Motor neuron (in vitro differentiated cells): ENCODE results near the gene FBN2. TPM values are rescaled to one million over a fixed set of nuclear protein-coding genes. Genes with fewer than 3 reads are reported as not detected.

Experiments
- ATAC-seq, 8 experiments: fragments of 200-7000 bp; cut with Tn5 transposase; replicated peaks in 6 of 8; 2 replicates each; pipeline ENCODE4 v1.8.0; 2021; ENCODE audit warnings: mild to moderate bottlenecking in 8 of 8, moderate library complexity in 8 of 8
- H3K27ac ChIP-seq, 2 donors: fragments of 250-450 bp; sonication (Bioruptor Pico); 2 replicates each; pipeline ENCODE4 v1.9.0; 2021; ENCODE audit warnings: antibody characterized with exemption in 2 of 2, mild to moderate bottlenecking in 2 of 2, moderate library complexity in 1 of 2
- H3K4me1 ChIP-seq, 2 donors: fragments of 250-450 bp; sonication (Bioruptor Pico); replicated peaks in 1 of 2; 2 replicates each; pipeline ENCODE4 v1.6.1; 2021; ENCODE audit warnings: antibody characterized with exemption in 2 of 2, mild to moderate bottlenecking in 2 of 2, moderate library complexity in 1 of 2
- H3K4me3 ChIP-seq, 5 donors: fragments of 250-450 bp; sonication (Bioruptor Pico); 2 replicates each; pipeline ENCODE4 v1.9.0; 2021; ENCODE audit warnings: antibody characterized with exemption in 5 of 5, mild to moderate bottlenecking in 5 of 5, moderate library complexity in 4 of 5
- WGBS, 10 experiments: fragments of 450-650 bp; shearing (Covaris generic); methylation state at CpG; one replicate each; pipeline ENCODE4 v1.0.0; 2022; 5-methylcytosine and 5-hydroxymethylcytosine counted together
- in situ Hi-C, 9 experiments: fragments of 400-800 bp; cut with MboI; loops; one replicate each; pipeline ENCODE4 v1.15.0; 2021; ENCODE audit warnings: low sequenced_read_pairs in 9 of 9, low pct_unique_long_range_greater_than_20kb in 2 of 9; ENCODE audit not compliant: unreplicated experiment in 9 of 9
- total RNA-seq, 8 experiments: library from RNA; unstranded; fragments of 300-600 nt; gene quantifications; 2 replicates each; pipeline versions ENCODE4 v1.2.3 to v1.2.4, GENCODE V29; 2022

The FBN2 gene
- total RNA-seq, 8 experiments from 2014 or later: 5.3 to 129 (median 15.1) TPM

DNA sequence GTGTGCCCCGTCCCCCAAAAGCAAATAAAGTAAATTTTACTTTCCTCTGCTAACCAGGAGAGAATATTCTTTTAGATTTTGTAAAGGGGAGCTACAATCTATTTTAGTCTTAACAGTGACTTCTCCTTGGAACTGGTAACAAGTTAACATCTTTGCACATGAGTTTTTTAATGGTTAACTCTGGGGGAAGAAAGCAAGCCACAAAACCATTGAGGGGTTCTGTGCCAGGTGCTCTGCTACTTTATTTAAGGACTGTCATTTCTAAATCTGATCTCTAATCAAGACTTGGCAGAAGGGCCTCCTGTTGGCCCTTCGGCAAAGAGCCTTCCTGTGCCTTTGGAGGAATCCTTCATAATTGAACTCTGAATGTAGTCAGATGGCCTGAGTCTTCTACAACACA lies 301.0 kb downstream of the FBN2 start:
- Histone ChIP-seq H3K4me1 (peaks cover 0 to 5% of the 10 kb centered on the region in 2 donors), H3K27ac (no peak overlapping the region), H3K4me3 (no peak overlapping the region)
- no peak for ATAC-seq
- WGBS, 10 experiments: 54 to 100% (median 75%) methylated on average over 1 to 2 of the region's 2 CpGs
- in situ Hi-C loops: loop anchor here in 1 of 9 experiments (25.0 kb wide), 1 partner anchor 100 kb away; no protein-coding TSS in a partner anchor

DNA sequence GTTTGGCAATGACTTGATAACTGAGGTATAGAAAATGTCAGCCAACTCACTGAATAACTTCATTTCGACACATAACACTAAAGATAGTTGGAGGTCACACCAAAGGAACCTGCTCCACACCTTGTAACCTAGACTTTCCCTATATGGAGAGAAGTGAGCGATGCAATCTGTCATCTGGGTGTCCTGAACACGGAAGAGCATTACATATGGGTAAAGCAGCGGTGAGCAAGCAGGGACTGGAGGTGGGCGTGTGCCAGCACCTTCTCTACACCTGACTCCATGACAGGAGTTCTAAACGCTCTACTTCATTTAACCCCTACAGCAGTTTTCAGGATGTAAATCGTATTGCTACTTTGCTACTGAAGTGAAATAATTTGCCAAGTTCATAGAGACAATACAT lies 301.7 kb downstream of the FBN2 start:
- H3K4me3 ChIP-seq: no peak overlapping the region
- peaks cover 0 to 5% of the 10 kb centered on the region in 2 donors for H3K4me1 ChIP-seq
- H3K27ac ChIP-seq: no peak overlapping the region
- WGBS, 10 experiments: 60 to 94% (median 86%) methylated on average over 1 to 7 of the region's 7 CpGs; no CpG with 5 or more reads in 1 of the 10 experiments
- in situ Hi-C loops: loop anchor here in 1 of 9 experiments (25.0 kb wide), 1 partner anchor 101 kb away; no protein-coding TSS in a partner anchor
- no peak for ATAC-seq

DNA sequence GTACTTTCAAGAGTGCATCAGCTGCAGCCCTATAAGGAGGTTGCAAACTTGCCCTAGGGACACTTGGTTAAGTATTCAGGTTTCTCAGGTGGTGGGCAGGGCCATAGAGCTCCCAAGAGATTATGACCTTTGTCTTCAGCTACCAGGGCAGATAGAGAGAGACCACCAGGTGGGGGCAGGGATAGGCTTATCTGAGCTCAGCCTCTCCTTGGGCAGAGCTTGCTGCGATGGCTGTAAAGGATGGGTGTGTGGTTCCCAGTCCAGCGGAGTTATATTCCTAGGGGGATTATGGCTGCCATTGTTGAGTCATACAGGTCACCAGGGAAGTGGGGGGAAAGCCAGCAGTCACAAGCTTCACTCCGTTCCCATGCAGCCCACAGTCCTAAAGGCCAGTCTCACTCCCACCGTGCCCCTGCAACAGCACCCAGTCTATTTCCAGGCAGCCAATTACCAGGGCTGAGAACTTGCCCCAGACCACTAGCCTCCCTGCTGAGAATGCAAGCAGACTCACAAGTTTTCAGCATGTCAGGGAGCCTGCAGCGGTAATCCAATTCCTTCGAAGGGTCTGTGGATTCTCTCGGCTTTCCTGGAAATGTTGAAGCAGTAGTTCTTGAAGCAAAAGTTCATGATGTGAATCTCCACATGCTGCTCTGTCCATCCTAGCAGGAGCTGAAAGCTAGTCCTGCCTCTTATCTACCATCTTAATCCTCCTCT lies 303.0 kb downstream of the FBN2 start:
- no peak for ATAC-seq
- Histone ChIP-seq H3K27ac (no peak overlapping the region), H3K4me3 (no peak overlapping the region), H3K4me1 (peaks cover 0 to 5% of the 10 kb centered on the region in 2 donors)
- in situ Hi-C loops: loop anchor here in 1 of 9 experiments (25.0 kb wide), 1 partner anchor 102 kb away; no protein-coding TSS in a partner anchor
- WGBS, 10 experiments: 76 to 100% (median 100%) methylated on average over 1 to 4 of the region's 7 CpGs; no CpG with 5 or more reads in 2 of the 10 experiments

- H3K4me3 ChIP-seq: no peak overlapping the region
- peak in 7 of 8 experiments; percentile 35 to 88 (median 53) for ATAC-seq
- 0 to 62% (median 22%) methylated on average over 1 to 3 of the region's 3 CpGs for WGBS, 10 experiments
- in situ Hi-C loops: loop anchor here in 1 of 9 experiments (25.0 kb wide), 1 partner anchor 109 kb away; no protein-coding TSS in a partner anchor
- H3K27ac ChIP-seq: no peak overlapping the region
- H3K4me1 ChIP-seq: peaks cover 0 to 7% of the 10 kb centered on the region in 2 donors
These were observed 309.5 kb downstream of the FBN2 start for GRCh38 chr5:128228521-128228920.

DNA sequence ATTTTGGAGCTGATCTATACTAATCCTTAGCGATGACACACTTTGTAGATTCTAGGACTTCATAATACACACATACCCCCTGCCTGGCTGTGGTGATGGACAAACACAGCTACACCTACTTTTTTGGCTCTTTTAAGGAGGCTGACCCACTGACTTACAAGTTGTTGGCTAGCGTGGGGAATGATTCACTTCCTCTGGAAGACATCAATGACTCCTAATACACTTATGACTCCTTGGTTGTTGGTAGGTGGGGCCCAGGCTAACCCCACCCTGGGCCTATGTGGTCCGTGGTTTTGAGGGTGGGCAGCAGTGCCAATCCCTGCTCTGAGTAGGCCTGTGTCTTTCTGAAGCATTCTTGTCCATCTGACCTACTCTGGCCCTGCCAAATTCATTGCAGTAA lies 310.0 kb downstream of the FBN2 start:
- H3K4me1 ChIP-seq: peaks cover 0 to 7% of the 10 kb centered on the region in 2 donors
- 0 to 84% (median 33%) methylated on average over 1 to 3 of the region's 3 CpGs; no CpG with 5 or more reads in 6 of the 10 experiments for WGBS, 10 experiments
- H3K27ac ChIP-seq: no peak overlapping the region
- H3K4me3 ChIP-seq: no peak overlapping the region
- in situ Hi-C loops: loop anchor here in 1 of 9 experiments (25.0 kb wide), 1 partner anchor 109 kb away; no protein-coding TSS in a partner anchor
- ATAC-seq: peak in 3 of 8 experiments; percentile 52 to 98 (median 97)

GRCh38 chr5:128225245-128226030 lies 312.6 kb downstream of the FBN2 start:
- in situ Hi-C loops: loop anchor here in 1 of 9 experiments (25.0 kb wide), 1 partner anchor 112 kb away; no protein-coding TSS in a partner anchor
- Histone ChIP-seq H3K27ac (no peak overlapping the region), H3K4me1 (peaks cover 0 to 7% of the 10 kb centered on the region in 2 donors), H3K4me3 (no peak overlapping the region)
- ATAC-seq: no peak
- 83 to 100% (median 100%) methylated on average over 1 to 2 of the region's 2 CpGs; no CpG with 5 or more reads in 3 of the 10 experiments for WGBS, 10 experiments

- WGBS, 10 experiments: 22 to 88% (median 60%) methylated on average over 1 of the region's 1 CpG; no CpG with 5 or more reads in 4 of the 10 experiments
- no peak overlapping the region for H3K4me3 ChIP-seq
- no peak for ATAC-seq
- H3K27ac ChIP-seq: no peak overlapping the region
- in situ Hi-C loops: loop anchor here in 8 of 9 experiments (25.0 kb wide), 5 partner anchors 438 to 1538 kb away; no protein-coding TSS in a partner anchor
- H3K4me1 ChIP-seq: peaks cover 0 to 7% of the 10 kb centered on the region in 2 donors
These were observed 313.7 kb downstream of the FBN2 start for GRCh38 chr5:128224336-128224735.

DNA sequence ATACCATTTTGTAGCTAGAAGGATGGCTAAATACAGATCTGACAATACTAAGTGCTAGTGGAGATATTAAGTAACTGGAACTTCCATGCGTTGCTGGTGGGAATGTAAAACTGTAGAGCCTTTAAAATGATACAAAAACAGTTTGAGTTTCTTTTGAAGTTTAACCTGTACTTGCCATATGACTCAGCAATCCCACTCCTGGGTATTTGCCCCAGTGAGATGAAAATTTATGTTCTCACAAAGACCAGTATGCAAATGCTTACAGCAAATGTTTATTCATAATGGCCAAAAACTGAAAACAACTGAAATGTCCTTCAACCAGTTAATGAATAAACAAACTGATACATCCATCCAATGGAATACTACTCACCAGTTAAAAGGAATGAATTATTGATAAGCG lies 317.2 kb downstream of the FBN2 start:
- WGBS, 10 experiments: 85 to 100% (median 92%) methylated on average over 1 to 2 of the region's 2 CpGs
- no peak overlapping the region for H3K4me3 ChIP-seq
- no peak overlapping the region for H3K27ac ChIP-seq
- ATAC-seq: no peak
- in situ Hi-C loops: loop anchor here in 8 of 9 experiments (25.0 kb wide), 5 partner anchors 441 to 1541 kb away; no protein-coding TSS in a partner anchor
- no peaks in the 10 kb centered on the region for H3K4me1 ChIP-seq

GRCh38 chr5:128216860-128217531 lies 321.0 kb downstream of the FBN2 start:
- in situ Hi-C loops: loop anchor here in 8 of 9 experiments (10.0 to 25.0 kb wide), 7 partner anchors 278 to 1545 kb away; no protein-coding TSS in a partner anchor
- no peaks in the 10 kb centered on the region for H3K4me1 ChIP-seq
- 0 to 100% (median 77%) methylated on average over 1 to 6 of the region's 15 CpGs; no CpG with 5 or more reads in 4 of the 10 experiments for WGBS, 10 experiments
- no peak overlapping the region for H3K27ac ChIP-seq
- peak in 3 of 8 experiments; percentile 72 to 93 (median 90) for ATAC-seq
- H3K4me3 ChIP-seq: no peak overlapping the region

GRCh38 chr5:128216285-128216684 lies 321.8 kb downstream of the FBN2 start:
- in situ Hi-C loops: loop anchor here in 8 of 9 experiments (10.0 to 25.0 kb wide), 7 partner anchors 279 to 1546 kb away; no protein-coding TSS in a partner anchor
- Histone ChIP-seq H3K4me3 (no peak overlapping the region), H3K4me1 (no peaks in the 10 kb centered on the region), H3K27ac (no peak overlapping the region)
- WGBS, 10 experiments: 60 to 100% (median 90%) methylated on average over 1 to 5 of the region's 7 CpGs; no CpG with 5 or more reads in 4 of the 10 experiments
- ATAC-seq: no peak

DNA sequence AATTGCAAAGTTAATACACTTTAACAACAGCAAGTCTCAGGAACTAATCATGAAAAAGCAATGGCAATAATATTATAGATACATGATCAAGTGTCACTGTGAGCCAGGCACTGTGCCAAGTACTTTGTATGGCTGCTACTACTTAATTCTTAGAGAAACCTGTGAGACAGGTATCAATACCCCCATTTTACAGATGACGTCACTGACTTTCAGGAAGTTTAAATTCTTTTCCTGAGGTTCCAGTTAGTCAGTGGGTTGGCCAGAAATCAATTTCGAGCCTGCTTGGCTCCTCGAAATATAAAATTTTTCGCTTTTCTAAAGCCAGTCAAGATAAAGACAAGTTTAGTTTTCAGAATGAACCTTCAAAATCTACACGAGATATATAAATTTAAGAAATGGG lies 324.2 kb downstream of the FBN2 start:
- no peak for ATAC-seq
- WGBS, 10 experiments: 18 to 100% (median 70%) methylated on average over 1 to 5 of the region's 5 CpGs; no CpG with 5 or more reads in 1 of the 10 experiments
- H3K4me1 ChIP-seq: no peaks in the 10 kb centered on the region
- in situ Hi-C loops: loop anchor here in 8 of 9 experiments (5.0 to 25.0 kb wide), 8 partner anchors 281 to 1548 kb away; no protein-coding TSS in a partner anchor
- H3K27ac ChIP-seq: no peak overlapping the region
- no peak overlapping the region for H3K4me3 ChIP-seq

DNA sequence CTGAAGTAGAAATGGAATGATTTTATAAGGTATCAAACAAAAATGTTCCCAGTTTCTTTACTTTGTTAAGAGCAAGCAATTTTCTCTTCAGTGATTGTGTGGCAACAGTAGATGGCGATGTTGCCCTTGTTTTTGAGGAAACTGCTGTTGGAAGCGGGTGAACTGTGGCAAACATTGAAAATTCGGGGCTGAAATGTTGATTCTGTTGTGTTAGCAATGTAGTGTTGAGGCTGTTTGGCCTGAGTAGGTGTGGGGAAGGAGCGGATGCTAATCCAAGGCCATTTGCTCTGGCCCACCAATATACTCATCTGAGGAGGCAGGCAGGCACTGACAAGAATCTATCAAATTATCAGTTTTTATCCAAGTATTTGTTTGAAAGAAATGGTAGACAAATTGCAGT lies 324.7 kb downstream of the FBN2 start:
- Histone ChIP-seq H3K27ac (no peak overlapping the region), H3K4me3 (no peak overlapping the region), H3K4me1 (no peaks in the 10 kb centered on the region)
- in situ Hi-C loops: loop anchor here in 8 of 9 experiments (5.0 to 25.0 kb wide), 8 partner anchors 281 to 1549 kb away; no protein-coding TSS in a partner anchor
- ATAC-seq: peak; percentile 6 to 70 (median 52)
- WGBS, 10 experiments: 0 to 10% (median 4%) methylated on average over 1 to 4 of the region's 4 CpGs; no CpG with 5 or more reads in 2 of the 10 experiments
